Measurements from ENCODE around the gene NPLOC4. TPM values are rescaled to one million over a fixed set of nuclear protein-coding genes. Genes with fewer than 3 reads are reported as not detected.

Gene NPLOC4
- total RNA-seq, 3 donors from 2014 or later: 78.4 to 89.5 (median 78.6) TPM

DNA sequence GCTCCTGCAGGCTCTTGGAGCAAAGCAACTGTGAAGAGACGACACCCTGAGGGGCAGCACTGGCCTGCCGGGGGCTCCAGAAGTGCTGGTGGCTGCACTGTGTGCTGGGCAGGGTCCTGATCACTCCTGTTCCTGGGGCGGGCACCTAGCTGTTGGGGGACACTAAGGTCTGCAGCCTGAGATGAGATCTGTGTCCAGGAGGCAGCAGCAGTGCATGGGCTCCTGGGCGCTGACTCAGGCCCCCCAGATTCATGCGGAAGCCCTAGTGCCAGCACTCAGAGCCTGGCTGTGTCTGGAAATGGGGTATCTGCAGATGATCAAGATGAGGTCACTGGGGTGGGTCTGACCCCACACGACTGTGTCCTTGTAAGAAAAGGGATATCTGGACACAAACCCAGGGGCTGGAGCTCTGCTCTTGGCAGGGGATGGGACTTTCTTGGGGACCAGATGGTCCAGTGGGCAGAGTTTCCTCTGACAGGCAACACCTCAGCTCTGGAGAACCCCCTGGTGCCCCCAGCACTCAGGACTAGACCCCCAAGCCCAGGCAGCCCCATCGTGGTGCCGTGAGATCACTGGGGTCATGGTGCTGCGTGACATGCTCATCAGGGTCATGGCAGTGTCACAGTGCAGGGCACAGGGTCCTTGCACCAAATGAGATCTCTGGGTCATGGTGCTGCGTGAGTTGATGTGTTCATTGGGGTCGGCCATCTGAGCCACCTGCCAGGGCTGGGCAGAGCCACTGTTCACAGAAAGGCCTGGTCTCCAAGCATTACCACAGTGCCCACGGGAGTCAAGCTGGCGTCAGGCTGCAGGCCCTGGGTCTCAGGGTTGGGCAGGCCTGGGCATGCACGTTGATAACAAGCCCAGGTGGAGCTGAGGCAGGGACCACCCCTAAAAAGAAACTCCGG, 94.2 kb downstream of the NPLOC4 start:
- TF ChIP-seq, protein P1, sequence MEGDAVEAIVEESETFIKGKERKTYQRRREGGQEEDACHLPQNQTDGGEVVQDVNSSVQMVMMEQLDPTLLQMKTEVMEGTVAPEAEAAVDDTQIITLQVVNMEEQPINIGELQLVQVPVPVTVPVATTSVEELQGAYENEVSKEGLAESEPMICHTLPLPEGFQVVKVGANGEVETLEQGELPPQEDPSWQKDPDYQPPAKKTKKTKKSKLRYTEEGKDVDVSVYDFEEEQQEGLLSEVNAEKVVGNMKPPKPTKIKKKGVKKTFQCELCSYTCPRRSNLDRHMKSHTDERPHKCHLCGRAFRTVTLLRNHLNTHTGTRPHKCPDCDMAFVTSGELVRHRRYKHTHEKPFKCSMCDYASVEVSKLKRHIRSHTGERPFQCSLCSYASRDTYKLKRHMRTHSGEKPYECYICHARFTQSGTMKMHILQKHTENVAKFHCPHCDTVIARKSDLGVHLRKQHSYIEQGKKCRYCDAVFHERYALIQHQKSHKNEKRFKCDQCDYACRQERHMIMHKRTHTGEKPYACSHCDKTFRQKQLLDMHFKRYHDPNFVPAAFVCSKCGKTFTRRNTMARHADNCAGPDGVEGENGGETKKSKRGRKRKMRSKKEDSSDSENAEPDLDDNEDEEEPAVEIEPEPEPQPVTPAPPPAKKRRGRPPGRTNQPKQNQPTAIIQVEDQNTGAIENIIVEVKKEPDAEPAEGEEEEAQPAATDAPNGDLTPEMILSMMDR (IDR thresholded peaks at IDR 0.05): no peak
- no peak for DNase-seq
- no peak for ATAC-seq
- no peak overlapping the region for H3K4me3 ChIP-seq
- H3K9me3 ChIP-seq: no peaks in the 10 kb centered on the region
- peaks cover 2% of the 10 kb centered on the region for H3K4me1 ChIP-seq (ENCODE audit: low read depth)
- intact Hi-C loops (cut with DNase I, micrococcal nuclease): no loop called here
- no peaks in the 10 kb centered on the region for H3K36me3 ChIP-seq (ENCODE audit: low read depth)

DNA sequence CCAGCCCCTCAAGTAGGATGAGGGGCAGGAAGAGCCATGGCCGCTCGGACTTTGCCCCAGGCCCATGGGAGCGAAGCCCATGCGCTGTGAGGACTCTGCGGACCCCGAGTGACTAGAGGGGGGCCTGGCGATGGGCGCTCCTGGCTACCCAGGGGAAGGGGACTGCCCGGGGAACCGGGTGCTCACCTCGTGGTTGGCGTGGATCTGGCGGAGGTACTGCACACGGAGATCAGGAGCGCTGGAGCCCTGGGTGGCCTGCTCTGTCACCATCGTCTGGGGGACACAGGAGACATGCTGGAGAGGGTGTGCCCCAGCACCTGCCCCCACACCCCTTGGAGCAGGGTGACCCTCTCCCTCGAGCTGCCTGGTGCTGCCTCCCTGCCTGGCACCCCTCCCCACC, 95.8 kb downstream of the NPLOC4 start:
- Histone ChIP-seq H3K4me1 (ENCODE audit: low read depth) (peaks cover 13% of the 10 kb centered on the region), H3K9me3 (no peaks in the 10 kb centered on the region), H3K4me3 (no peak overlapping the region), H3K36me3 (ENCODE audit: low read depth) (no peaks in the 10 kb centered on the region)
- TF ChIP-seq, protein P1 (IDR thresholded peaks at IDR 0.05): no peak
- ATAC-seq (no peak), DNase-seq (no peak)
- intact Hi-C loops (cut with DNase I, micrococcal nuclease): no loop called here

DNA sequence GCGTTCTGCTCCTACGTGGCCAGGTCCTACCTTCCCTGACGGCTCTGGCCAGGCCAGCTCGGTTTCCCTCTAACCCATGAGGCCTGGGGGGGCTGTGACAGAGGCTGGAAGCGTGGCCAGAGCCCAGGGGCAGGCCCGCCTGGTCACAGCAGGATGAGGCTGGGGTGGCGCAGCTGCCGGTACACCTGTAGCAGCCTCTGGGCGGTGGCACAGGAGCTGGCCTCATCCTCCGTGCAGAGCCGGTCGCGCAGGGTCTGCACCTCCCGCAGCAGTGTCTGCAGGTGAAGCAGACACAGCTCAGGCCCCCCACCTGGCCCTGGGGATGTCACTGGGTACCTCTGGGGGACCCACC, 96.3 kb downstream of the NPLOC4 start:
- H3K36me3 ChIP-seq (ENCODE audit: low read depth): no peaks in the 10 kb centered on the region
- intact Hi-C loops (cut with DNase I, micrococcal nuclease): no loop called here

DNA sequence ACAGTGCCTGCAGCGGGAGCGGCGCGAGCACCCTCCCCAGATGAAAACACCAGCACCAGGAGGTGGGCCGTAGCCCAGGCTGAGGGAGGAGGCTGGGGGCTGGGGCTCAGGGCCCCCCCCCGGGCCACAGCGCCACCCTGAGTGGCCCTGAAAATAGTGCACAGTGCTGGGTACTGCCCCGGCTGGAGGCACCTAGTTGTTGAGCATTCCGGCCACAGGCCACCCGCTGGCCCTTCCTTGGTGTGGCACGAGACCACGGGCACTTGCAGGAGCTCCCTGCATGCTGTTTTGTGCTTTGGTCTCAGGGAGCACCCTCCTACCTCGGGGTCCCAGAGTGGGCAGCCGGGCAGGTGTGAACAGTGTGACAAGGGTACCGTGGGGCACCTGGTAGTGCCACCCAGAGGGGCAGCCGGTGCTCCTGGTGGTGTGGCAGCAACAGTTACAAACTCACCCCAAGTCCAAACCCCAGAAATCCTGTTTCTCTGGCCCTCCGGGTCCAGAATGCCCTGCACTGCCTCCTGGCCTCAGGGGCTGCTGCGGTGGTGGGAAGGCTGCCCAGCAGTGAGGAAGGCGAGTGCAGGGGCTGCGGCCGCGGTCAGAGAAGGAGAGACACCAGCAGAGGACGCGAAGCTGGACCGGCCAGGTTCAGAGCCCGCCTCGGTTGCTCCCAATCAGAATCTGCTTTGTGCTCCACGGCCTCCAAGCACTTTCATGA, 96.8 kb downstream of the NPLOC4 start:
- no peak for DNase-seq
- ATAC-seq: no peak
- Histone ChIP-seq H3K36me3 (ENCODE audit: low read depth) (no peaks in the 10 kb centered on the region), H3K9me3 (no peaks in the 10 kb centered on the region), H3K4me3 (no peak overlapping the region), H3K4me1 (ENCODE audit: low read depth) (peaks cover 13% of the 10 kb centered on the region)
- TF ChIP-seq, protein P1 (IDR thresholded peaks at IDR 0.05): no peak
- intact Hi-C loops (cut with DNase I, micrococcal nuclease): no loop called here

More for the DNA sequence above, 96.3 kb downstream of the NPLOC4 start:
- Histone ChIP-seq H3K4me1 (ENCODE audit: low read depth) (peaks cover 13% of the 10 kb centered on the region), H3K4me3 (no peak overlapping the region), H3K9me3 (no peaks in the 10 kb centered on the region)
- DNase-seq (no peak), ATAC-seq (no peak)
- TF ChIP-seq, protein P1 (IDR thresholded peaks at IDR 0.05): no peak

DNA sequence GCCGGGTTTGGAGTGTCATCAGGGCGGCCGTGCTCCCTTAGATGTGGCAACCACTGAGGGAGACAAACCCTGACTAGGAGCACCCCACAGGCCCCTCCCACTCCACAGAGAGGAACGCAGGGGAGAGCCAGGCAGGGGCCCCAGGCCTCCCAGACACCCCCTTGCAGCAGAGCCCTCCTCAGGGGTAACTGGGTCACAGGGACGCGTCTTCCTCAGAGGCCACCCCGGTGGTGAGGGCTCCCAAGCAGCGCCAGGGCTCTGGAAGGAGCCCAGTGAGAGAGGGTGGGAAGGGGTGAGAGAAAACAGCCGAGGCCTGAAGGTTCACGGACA, 97.4 kb downstream of the NPLOC4 start:
- TF ChIP-seq, protein P1 (IDR thresholded peaks at IDR 0.05): no peak
- ATAC-seq: no peak
- Histone ChIP-seq H3K4me3 (no peak overlapping the region), H3K36me3 (ENCODE audit: low read depth) (no peaks in the 10 kb centered on the region), H3K9me3 (no peaks in the 10 kb centered on the region), H3K4me1 (ENCODE audit: low read depth) (peaks cover 13% of the 10 kb centered on the region)
- intact Hi-C loops (cut with DNase I, micrococcal nuclease): no loop called here
- DNase-seq: no peak

Data from mucosa of descending colon (tissue), 3 donors.